ENCODE results near the gene ATP1B1.

DNA sequence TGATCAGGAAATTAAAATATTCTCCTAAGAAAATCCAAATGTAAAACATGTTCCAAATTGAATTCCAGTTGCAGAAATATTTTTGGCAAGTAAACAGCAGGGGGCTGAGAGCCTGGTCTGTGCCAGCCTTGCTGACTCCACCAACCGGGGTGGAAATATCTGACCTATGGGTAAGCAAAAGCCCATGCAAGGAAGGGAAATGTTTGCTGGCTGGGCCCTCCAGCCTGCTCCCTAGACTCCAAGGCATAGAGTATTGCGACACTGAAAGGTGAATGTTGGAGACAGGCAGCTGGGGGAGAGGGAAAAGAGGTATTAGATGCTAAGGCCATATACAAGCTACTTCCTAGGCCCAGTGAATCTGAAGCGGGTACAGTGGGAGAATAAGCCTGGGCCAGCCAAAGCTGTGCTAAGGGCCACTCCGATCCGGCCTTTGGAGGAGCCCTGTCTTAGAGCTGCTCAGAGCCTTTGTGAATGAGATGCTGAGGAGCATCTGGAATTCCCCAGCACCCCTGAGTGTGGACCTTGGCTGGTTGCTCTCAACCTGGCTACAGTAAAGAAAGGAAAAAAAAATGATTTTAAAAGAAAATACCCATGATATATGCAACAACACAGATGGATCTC is 24.9 kb upstream of the ATP1B1 start:
- TF ChIP-seq, protein P1, sequence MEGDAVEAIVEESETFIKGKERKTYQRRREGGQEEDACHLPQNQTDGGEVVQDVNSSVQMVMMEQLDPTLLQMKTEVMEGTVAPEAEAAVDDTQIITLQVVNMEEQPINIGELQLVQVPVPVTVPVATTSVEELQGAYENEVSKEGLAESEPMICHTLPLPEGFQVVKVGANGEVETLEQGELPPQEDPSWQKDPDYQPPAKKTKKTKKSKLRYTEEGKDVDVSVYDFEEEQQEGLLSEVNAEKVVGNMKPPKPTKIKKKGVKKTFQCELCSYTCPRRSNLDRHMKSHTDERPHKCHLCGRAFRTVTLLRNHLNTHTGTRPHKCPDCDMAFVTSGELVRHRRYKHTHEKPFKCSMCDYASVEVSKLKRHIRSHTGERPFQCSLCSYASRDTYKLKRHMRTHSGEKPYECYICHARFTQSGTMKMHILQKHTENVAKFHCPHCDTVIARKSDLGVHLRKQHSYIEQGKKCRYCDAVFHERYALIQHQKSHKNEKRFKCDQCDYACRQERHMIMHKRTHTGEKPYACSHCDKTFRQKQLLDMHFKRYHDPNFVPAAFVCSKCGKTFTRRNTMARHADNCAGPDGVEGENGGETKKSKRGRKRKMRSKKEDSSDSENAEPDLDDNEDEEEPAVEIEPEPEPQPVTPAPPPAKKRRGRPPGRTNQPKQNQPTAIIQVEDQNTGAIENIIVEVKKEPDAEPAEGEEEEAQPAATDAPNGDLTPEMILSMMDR (conservative IDR thresholded peaks at IDR 0.05; ENCODE audit: low read depth in 2 of 2), result no peak
- no peak for TF ChIP-seq JUNB (IDR thresholded peaks at IDR 0.05; ENCODE audit: unreplicated experiment)
- no peak for TF ChIP-seq EZH2phosphoT487 (IDR thresholded peaks at IDR 0.05; ENCODE audit: unreplicated experiment)
- TF ChIP-seq, protein P2, sequence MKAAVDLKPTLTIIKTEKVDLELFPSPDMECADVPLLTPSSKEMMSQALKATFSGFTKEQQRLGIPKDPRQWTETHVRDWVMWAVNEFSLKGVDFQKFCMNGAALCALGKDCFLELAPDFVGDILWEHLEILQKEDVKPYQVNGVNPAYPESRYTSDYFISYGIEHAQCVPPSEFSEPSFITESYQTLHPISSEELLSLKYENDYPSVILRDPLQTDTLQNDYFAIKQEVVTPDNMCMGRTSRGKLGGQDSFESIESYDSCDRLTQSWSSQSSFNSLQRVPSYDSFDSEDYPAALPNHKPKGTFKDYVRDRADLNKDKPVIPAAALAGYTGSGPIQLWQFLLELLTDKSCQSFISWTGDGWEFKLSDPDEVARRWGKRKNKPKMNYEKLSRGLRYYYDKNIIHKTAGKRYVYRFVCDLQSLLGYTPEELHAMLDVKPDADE (IDR thresholded peaks at IDR 0.05), result no peak
- TF ChIP-seq ZNF114 (CRISPR knock-in tag; IDR thresholded peaks at IDR 0.05), result no peak

All from GM23338 (cell line).